ENCODE measurements around the gene ANGEL2.

The ANGEL2 gene

DNA sequence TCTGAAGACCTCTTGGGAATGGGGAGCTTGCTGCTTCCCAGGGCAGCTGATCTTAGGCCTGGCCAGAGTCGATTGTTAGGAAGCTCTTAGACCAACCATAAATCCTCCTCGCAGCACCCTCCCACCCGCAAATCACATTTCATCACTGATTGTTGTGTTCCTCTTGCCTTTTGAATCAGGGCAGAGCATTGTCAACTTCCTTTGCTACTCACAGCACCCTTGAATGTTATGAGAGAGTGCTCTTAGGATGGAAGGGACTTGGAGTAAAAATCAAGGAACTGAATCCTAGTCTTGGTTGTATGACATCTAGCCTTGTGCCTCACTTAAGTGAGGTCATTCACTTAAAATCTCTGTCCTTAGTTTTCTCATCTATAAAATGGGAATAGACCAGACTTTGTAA, 62.3 kb downstream of the ANGEL2 start:
- no peak overlapping the region for H3K27ac Mint-ChIP-seq
- no peaks in the 10 kb centered on the region for H3K36me3 Mint-ChIP-seq
- H3K4me3 Mint-ChIP-seq, result no peak overlapping the region
- peaks cover 34% of the 10 kb centered on the region for H3K27me3 Mint-ChIP-seq
- H3K4me1 Mint-ChIP-seq (ENCODE audit: low read depth), result peaks cover 7% of the 10 kb centered on the region
- peaks cover 6% of the 10 kb centered on the region for H3K9me3 Mint-ChIP-seq (ENCODE audit: low read depth)

DNA sequence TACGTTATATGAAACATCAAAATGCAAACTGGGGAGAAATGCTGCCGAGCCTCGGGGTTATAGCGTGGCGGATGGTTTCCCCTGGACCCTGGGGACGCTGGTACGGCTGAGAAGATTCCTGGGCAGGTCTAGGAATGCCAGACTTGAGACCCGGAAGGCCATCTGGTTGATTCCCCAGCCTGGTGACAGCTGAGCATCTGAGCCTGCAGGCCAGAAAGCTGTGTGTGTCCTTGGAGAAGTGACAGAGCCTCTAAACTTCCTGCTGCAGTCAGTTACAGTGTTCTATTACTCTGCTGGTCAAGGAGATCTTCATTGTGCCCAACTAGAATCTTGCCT, 63.1 kb downstream of the ANGEL2 start:
- Mint-ChIP-seq H3K27ac (no peak overlapping the region), H3K36me3 (no peaks in the 10 kb centered on the region), H3K4me1 (ENCODE audit: low read depth) (peaks cover 7% of the 10 kb centered on the region), H3K27me3 (peaks cover 34% of the 10 kb centered on the region), H3K4me3 (no peak overlapping the region), H3K9me3 (ENCODE audit: low read depth) (peaks cover 8% of the 10 kb centered on the region)

DNA sequence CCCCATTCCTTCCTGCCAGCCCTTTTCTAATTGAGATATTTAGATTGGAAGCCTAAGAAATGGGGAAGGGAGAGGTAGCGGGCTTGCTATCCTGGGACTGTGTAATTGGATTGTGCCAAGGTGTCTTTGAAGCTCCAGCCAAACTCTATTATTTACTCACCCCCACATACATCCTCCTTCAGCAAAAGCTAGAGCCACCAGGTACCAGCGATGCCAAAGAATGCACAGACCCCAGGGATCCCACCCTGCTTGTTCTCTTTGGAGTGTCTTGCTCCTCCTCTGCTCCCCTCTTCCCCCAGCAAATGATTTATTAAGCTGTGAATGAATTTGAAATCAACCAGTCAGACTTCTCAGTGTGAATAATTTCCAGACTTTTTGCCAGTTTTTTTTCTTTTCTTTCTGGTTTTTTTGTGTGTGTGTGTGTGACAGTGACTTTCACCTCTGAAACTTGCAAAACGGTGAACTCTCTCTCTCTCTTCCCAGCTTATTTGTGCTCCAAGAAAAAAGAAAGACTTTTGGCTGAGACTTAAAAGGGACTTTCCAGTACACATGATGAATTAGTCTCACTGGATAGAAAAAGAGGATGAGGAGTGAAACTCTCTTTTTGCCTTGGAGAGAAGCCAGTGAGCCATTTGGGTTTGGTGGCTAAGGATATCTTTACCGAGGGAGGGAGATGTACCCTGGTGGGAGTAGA, 63.6 kb downstream of the ANGEL2 start:
- H3K9me3 Mint-ChIP-seq (ENCODE audit: low read depth), result peaks cover 8% of the 10 kb centered on the region
- H3K36me3 Mint-ChIP-seq, result no peaks in the 10 kb centered on the region
- no peak overlapping the region for H3K27ac Mint-ChIP-seq
- H3K4me3 Mint-ChIP-seq, result peak overlapping the region; percentile 18
- H3K27me3 Mint-ChIP-seq, result peaks cover 34% of the 10 kb centered on the region
- peaks cover 7% of the 10 kb centered on the region for H3K4me1 Mint-ChIP-seq (ENCODE audit: low read depth)

DNA sequence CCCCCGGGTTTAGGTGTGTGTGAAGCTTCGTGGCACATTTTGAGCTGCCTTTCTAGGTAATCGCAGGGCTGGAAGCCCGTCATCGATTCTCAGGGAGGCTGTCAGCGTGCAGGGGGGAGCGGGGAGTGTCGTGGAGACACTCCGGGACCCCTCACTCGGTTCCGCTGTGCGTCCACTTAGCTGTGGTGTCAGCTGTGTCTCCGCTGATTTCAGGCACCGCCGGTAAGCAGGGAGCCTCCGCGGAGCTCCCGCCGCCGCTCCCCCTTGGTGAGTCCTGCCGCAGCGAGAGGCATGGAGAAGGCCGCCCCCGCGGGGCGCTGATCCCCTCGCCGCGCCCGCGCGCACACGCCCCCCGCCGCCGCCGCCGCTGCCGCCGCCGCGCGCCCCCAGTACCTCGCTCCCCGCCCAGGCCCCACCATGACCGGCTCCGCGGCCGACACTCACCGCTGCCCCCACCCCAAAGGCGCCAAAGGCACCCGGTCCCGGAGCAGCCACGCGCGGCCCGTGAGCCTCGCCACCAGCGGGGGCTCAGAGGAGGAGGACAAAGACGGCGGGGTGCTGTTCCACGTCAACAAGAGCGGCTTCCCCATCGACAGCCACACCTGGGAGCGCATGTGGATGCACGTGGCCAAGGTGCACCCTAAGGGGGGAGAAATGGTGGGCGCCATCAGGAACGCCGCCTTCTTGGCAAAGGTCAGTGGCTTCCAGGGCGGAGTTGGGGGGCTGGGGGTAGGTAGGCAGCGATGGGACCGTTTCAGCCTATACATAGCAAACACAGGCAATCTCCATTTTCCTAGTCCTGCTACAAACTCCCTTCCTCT, 64.3 kb downstream of the ANGEL2 start:
- H3K4me3 Mint-ChIP-seq, result peak overlapping the region; percentile 79

DNA sequence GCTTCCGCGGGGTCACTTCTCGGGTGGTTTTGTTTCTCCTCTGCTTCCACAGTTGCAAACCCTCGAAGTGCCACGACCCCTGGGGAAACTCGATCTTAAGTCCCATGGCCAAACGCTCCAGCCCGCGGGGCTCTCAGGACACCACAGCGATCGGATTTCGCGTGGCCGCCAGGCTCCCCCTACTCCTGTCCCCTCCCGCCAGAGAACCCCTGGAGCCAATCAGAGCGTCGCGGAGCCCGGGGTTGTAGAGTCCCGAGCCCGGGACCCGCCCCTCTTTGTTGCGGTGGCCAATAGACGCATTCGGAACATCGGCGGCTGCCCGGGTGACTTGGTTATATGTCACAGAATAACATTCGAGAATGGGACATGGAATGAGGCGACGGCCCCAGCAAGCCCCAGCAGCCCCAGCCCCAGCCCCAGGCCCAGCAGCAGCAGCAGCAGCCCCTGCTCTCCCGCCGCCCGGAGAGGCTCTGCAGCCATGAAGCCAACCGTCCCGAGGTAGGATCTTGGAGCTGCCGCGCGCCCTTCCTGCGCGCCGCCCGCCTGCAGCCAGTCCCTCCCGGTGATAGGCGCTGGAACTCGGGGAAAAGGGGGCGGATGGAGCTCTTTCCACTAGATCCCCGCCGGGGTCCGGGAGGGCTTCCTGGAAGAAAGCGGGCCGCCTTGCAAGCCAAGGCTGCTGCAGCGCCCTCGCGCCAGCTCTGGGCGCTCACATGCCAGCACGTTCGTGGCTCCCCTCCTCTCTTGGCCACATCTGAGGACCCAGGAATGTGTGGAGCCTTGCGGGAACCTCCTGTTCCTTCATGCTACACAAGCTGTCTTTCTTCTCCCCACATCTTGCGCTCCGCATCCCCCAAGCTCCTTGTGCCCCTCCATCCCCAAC, 65.2 kb downstream of the ANGEL2 start, which contains the start of gene VASH2:
Gene VASH2 (plus strand): TSS at position 299 of the 883 bp plus-strand sequence. CDS start 1,002 bp downstream, outside the sequence.
- H3K36me3 Mint-ChIP-seq, result no peaks in the 10 kb centered on the region
- H3K4me1 Mint-ChIP-seq (ENCODE audit: low read depth), result peaks cover 7% of the 10 kb centered on the region
- H3K4me3 Mint-ChIP-seq, result peak within 1 kb of the TSS; percentile 79
- H3K27ac Mint-ChIP-seq, result no peak within 1 kb of the TSS
- peaks cover 8% of the 10 kb centered on the region for H3K9me3 Mint-ChIP-seq (ENCODE audit: low read depth)
- peaks cover 25% of the 10 kb centered on the region for H3K27me3 Mint-ChIP-seq

More for the DNA sequence above, 64.3 kb downstream of the ANGEL2 start:
- Mint-ChIP-seq H3K36me3 (no peaks in the 10 kb centered on the region), H3K27ac (no peak overlapping the region), H3K9me3 (ENCODE audit: low read depth) (peaks cover 8% of the 10 kb centered on the region), H3K27me3 (peaks cover 29% of the 10 kb centered on the region), H3K4me1 (ENCODE audit: low read depth) (peaks cover 7% of the 10 kb centered on the region)

DNA sequence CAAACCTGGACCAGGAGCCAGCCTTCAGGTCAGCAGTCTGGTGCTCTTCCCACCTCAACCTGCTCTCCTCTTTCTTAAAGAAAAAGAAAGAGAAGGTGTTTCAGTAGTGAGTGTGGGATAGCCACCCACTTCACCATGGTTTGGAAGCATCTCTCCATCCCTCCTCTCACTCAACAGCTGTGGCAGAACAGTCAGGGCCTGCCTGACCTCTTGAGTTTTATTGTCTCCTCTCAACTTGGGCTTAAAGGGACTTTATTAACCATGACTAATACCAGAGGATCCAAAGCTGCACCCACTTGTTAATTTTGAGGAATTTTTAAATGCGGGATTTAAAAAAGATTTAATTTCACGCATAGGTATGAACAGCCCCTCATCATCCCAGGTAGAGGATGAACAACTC, 65.9 kb downstream of the ANGEL2 start:
- peaks cover 8% of the 10 kb centered on the region for H3K9me3 Mint-ChIP-seq (ENCODE audit: low read depth)
- H3K36me3 Mint-ChIP-seq, result no peaks in the 10 kb centered on the region
- peaks cover 25% of the 10 kb centered on the region for H3K27me3 Mint-ChIP-seq
- no peak overlapping the region for H3K27ac Mint-ChIP-seq
- H3K4me1 Mint-ChIP-seq (ENCODE audit: low read depth), result peaks cover 7% of the 10 kb centered on the region
- peak overlapping the region; percentile 79 for H3K4me3 Mint-ChIP-seq

DNA sequence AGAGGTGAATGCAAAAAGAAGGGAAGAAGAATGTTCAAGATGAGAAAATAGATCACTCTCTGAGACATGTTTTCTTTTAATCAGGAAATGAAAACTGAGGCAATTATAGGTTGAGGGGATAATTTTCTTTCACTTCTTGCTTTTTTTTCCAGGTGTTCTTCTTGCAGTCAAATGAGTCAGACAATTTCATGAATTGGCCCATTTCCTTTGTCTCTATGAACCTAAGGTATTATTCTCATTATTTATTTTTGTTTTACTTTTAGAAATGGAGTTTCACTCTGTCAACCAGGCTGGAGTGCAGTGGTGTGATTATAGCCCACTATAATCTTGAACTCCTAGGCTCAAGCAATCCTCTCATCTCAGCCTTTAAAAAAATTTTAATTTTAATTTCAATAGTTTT, 68.8 kb downstream of the ANGEL2 start:
- no peak overlapping the region for H3K4me3 Mint-ChIP-seq

DNA sequence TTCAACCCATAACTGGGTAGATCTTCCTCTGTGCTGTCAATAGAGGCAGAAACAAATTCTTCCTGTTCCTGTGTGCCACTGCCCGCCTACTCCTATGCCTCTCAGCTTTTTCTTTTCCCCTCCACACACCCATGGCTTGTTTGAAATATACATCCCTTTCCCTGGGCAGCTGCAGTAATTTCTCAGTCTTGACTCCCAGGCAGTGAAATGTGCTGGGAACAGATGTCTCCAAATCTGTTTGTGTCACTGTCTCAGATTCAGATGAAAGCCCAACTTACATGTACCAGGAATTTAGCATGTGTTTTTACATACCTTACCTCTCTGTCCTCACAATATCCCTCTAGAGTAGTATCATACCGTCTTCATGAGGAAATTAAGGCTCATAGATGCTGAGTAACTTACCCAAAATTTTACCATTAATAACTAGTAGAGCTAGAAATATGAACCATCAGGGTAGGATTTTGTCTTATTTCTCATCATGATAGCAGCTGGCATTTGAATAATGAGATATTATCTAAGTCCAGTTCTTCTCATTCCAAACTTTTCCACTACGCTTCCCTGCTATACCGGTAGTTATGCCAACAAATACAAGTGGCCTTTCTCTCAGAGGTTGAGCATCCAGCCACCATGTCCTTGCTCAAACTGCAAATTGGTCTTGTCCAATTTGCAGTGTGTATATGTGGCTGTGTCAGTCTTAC, 70.1 kb downstream of the ANGEL2 start:
- peaks cover 4% of the 10 kb centered on the region for H3K4me1 Mint-ChIP-seq (ENCODE audit: low read depth)

More for the DNA sequence above, 68.8 kb downstream of the ANGEL2 start:
- no peak overlapping the region for H3K27ac Mint-ChIP-seq
- H3K27me3 Mint-ChIP-seq, result peaks cover 13% of the 10 kb centered on the region
- peaks cover 8% of the 10 kb centered on the region for H3K9me3 Mint-ChIP-seq (ENCODE audit: low read depth)
- no peaks in the 10 kb centered on the region for H3K36me3 Mint-ChIP-seq
- H3K4me1 Mint-ChIP-seq (ENCODE audit: low read depth), result peaks cover 4% of the 10 kb centered on the region

DNA sequence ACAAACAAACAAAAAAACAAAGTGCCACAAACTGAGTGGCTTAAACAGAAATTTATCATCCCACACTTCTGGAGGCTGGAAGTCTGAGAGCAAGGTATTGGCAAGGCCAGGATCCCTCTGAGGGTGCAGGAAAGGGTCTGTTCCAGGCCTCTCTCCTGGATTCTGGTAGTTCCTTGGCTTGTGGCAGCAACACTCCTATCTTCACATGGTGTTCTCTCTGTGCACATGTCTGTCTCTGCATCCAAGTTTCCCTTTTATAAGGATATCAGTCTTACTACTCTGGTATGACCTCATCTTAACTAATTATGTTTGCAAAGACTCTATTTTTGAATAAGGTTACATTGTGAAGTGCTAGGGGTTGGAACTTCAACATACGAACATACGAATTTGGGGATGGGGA, 70.6 kb downstream of the ANGEL2 start:
- H3K27me3 Mint-ChIP-seq, result peaks cover 10% of the 10 kb centered on the region
- H3K36me3 Mint-ChIP-seq, result peaks cover 3% of the 10 kb centered on the region
- peaks cover 2% of the 10 kb centered on the region for H3K4me1 Mint-ChIP-seq (ENCODE audit: low read depth)
- peaks cover 12% of the 10 kb centered on the region for H3K9me3 Mint-ChIP-seq (ENCODE audit: low read depth)
- no peak overlapping the region for H3K27ac Mint-ChIP-seq
- no peak overlapping the region for H3K4me3 Mint-ChIP-seq

More for the DNA sequence above, 70.1 kb downstream of the ANGEL2 start:
- Mint-ChIP-seq H3K27me3 (peaks cover 12% of the 10 kb centered on the region), H3K36me3 (no peaks in the 10 kb centered on the region), H3K27ac (no peak overlapping the region), H3K4me3 (no peak overlapping the region), H3K9me3 (ENCODE audit: low read depth) (peaks cover 8% of the 10 kb centered on the region)

DNA sequence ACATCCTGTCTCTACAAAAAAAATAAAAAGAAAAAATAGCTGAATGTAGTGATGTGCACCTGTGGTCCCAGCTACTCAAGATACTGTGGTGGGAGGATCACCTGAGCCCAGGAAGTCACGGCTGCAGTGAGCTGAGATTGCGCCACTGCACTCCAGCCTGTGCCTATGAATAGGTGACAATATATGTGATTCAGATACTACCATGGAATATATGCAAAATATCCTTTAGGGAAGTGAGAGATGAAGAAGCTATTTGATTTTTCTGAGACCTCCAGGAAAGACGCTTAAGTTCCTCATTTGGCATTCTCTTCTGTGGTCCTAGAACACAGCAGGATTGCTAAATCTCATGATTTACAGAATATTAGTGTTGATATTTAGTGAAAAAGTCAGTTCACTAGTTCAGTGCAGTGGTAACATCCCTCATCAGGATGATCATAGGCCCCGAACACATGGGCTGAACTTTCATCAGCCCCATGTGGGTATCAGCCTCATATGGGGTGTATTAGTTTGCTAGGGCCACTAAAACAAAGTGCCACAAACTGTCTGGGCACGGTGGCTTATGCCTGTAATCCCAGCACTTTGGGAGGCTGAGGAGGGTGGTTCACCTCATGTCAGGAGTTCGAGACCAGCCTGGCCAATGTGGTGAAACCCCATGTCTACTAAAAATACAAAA, 71.3 kb downstream of the ANGEL2 start:
- H3K36me3 Mint-ChIP-seq, result peaks cover 5% of the 10 kb centered on the region
- no peaks in the 10 kb centered on the region for H3K4me1 Mint-ChIP-seq (ENCODE audit: low read depth)
- no peak overlapping the region for H3K4me3 Mint-ChIP-seq

DNA sequence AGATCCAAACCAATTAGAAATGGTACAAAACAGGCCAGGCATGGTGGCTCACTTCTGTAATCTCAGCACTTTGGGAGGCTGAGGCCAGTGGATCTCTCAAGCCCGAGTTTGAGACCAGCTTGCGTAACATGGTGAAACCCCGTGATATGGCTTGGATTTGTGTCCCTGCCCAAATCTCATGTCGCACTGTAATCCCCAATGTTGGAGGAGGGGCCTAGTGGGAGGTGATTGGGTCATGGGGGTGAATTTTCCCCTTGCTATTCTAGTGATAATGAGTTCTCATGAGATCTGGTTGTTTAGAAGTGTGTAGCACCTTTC, 72.3 kb downstream of the ANGEL2 start:
- Mint-ChIP-seq H3K4me1 (ENCODE audit: low read depth) (no peaks in the 10 kb centered on the region), H3K9me3 (ENCODE audit: low read depth) (peaks cover 11% of the 10 kb centered on the region), H3K4me3 (no peak overlapping the region), H3K27ac (no peak overlapping the region), H3K27me3 (peaks cover 1% of the 10 kb centered on the region), H3K36me3 (peaks cover 5% of the 10 kb centered on the region)

More for the DNA sequence above, 71.3 kb downstream of the ANGEL2 start:
- Mint-ChIP-seq H3K27me3 (peaks cover 8% of the 10 kb centered on the region), H3K27ac (no peak overlapping the region), H3K9me3 (ENCODE audit: low read depth) (peaks cover 16% of the 10 kb centered on the region)

DNA sequence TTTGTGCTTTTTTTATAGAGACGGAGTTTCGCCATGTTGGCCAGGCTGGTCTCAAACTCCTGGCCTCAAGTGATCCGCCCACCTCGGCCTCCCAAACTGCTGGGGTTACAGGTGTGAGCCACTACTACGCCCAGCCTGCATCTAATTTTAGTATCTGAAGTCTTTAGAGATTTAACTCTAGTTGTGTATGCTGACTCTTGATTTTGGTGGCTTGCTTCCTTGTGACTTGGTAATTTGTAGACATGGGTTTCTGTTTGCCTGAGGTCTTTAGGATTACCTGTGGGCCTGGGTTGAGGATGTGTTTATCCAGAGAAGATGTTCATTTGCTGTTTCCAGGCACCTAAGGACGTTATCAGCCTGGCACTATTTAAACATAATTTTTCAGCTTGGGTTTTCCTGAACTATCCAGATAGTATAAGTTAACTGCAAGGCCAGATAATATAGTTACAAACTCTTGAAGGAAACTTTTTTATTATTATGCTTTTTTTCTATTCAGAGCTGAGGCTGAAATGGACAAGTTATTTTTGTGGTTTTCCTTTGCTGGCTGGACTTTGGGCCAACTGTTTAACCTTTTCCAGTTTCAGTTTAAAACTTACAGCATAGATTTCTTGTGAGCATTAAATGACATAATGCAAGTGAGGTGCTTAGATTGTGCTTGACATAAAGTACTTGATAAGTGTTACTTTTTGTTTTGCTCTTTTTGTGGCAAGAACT, 72.8 kb downstream of the ANGEL2 start:
- no peak overlapping the region for H3K27ac Mint-ChIP-seq
- H3K4me1 Mint-ChIP-seq (ENCODE audit: low read depth), result no peaks in the 10 kb centered on the region
- H3K27me3 Mint-ChIP-seq, result peaks cover 1% of the 10 kb centered on the region
- no peak overlapping the region for H3K4me3 Mint-ChIP-seq
- H3K36me3 Mint-ChIP-seq, result peaks cover 5% of the 10 kb centered on the region
- H3K9me3 Mint-ChIP-seq (ENCODE audit: low read depth), result peaks cover 8% of the 10 kb centered on the region
